Anterior cingulate cortex (tissue), 58 donors: Measurements from ENCODE around the gene GREB1.

Source experiments
- DNase-seq, 58 donors: peaks; one replicate each; lab custom pipeline; 2025; lab: John Stamatoyannopoulos, UW

Gene GREB1

DNA sequence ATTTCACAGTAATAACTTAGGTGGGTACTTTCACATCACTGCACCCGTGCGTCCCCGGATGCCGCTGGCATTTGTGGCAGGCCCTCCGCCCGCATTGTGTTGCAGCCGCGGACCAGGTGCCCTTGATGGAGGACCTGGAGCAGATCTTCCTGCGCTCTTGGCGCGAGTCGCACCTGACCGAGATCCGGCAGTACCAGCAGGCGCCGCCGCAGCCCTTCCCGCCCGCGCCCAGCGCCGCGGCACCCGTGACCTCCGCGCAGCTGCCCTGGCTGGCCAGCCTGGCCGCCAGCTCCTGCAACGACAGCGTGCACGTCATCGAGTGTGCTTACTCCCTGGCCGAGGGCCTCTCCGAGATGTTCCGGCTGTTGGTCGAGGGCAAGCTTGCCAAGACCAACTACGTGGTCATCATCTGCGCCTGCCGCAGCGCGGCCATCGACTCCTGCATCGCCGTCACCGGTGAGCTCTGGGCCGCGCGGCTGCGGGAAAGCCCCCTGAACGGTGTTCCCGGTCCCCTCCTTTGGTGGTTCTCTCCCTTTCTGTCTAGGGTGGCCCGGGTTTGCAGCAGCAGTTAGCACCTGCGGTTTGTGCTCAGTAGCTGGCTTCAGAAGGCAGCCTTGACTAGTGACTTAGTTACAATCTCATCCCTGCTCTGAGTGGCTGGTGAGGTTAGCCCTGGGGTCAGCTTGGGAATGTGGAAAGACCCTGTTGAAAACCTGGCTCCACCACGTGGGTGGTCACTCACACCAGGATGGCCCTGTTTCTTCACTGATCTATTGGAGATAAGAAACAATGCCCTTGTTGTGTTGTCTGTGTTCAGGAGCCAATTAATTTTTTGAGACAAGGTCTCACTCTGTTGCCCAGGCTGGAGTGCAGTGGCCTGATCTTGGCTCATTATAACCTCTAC lies 59.1 kb downstream of the GREB1 start:
- no peak for DNase-seq

DNA sequence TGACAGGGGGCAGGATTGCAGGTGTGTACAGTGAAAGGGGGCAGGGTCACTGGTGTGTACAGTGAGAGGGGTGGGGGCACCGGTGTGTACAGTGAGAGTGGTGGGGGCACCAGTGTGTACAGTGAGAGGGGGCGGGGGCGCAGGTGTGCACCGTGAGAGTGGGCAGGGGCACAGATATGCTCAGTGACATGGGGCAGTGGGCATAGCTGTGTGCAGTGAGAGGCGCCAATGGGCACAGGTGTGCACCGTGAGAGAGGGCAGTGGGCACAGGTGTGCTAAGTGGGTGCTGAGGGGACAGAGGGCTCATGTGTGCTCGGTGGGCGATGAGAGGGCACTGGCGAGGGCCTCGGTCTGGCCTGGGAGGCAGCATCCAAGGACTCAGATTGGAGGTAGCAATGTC lies 63.0 kb downstream of the GREB1 start:
- DNase-seq: no peak

DNA sequence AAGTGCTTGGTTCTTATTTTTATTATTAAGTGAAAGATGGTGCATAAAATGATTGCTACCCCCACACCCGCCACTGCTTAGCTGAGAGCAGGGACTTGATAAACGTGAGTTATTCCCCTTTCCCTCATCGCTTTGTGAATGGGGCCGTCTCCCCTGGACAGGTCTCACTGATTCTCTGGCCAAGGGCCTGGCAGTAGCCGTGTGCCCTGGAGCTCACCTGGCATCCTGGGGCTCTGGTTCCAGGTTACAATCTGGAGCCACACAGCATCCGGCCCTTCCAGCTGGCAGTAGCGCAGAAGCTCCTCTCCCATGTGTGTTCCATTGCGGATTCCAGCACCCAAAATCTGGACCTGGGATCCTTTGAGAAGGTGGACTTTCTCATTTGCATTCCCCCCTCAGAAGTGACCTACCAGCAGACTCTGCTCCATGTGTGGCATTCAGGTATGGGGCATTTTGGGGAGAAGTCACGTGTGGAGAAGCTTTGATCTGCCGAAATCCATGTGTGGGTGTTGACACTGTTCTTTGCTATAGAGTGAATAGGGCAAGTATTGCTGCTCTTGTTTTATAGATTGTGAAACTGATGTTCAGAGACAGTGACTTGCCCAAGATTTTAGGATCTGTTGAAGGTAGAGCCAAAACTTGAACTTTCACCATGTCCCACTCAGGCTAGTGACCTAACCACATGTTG lies 63.8 kb downstream of the GREB1 start:
- DNase-seq: no peak

- no peak for DNase-seq
These were observed 64.4 kb downstream of the GREB1 start for GRCh38 chr2:11598228-11598731.

DNA sequence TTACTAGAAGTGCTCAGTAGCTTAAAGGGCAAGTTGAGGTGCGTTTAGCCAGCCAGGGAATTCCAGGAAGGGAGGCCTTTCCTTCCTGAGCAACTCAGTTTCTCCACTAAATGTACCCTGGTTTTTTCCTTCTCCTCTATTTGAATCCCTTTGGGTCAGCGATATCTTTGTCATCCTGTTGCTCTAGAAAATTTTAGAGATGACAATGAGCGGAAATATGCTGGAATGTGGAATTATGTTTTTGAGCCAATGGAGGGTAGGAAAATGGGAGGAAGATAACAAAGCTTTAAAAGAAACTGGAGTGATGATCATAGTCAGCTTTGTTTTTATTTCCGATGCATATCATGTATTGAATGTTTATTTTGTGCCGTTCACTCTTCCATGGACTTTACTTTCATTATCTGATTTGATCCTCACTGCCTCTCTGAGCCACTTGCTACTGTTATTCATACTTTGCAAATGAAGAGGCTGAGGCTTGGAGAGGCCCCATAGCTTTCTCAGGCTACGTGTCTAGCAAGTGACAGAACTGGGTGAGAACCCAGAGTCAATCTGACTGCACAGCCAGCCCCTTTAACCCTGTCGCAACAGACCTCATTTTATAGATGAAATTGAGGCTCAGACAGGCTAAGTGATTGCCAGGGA lies 68.8 kb downstream of the GREB1 start:
- DNase-seq: no peak

DNA sequence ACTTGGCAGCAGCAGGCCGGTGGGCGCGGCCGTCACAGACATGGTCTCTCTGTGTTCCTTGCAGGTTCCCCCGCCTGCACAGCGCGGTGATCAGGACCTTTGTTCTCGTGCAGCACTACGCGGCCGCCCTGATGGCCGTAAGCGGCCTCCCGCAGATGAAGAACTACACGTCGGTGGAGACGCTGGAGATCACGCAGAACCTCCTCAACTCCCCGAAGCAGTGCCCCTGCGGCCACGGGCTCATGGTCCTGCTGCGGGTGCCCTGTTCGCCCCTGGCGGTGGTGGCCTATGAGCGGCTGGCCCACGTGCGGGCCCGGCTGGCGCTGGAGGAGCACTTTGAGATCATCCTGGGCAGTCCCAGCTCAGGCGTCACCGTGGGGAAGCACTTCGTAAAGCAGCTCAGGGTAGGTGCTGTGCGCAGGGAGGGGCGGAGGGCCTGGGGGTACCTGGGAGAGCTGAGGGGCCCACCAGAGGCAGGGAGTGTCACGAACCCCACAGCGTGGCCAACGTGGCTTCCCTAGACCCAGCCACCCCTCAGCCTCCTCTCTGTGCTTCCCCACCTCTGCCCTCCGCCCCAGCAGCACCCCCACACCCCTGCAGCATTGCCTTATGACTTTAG lies 76.9 kb downstream of the GREB1 start:
- no peak for DNase-seq

GRCh38 chr2:11611251-11611650 lies 77.4 kb downstream of the GREB1 start:
- DNase-seq: no peak

DNA sequence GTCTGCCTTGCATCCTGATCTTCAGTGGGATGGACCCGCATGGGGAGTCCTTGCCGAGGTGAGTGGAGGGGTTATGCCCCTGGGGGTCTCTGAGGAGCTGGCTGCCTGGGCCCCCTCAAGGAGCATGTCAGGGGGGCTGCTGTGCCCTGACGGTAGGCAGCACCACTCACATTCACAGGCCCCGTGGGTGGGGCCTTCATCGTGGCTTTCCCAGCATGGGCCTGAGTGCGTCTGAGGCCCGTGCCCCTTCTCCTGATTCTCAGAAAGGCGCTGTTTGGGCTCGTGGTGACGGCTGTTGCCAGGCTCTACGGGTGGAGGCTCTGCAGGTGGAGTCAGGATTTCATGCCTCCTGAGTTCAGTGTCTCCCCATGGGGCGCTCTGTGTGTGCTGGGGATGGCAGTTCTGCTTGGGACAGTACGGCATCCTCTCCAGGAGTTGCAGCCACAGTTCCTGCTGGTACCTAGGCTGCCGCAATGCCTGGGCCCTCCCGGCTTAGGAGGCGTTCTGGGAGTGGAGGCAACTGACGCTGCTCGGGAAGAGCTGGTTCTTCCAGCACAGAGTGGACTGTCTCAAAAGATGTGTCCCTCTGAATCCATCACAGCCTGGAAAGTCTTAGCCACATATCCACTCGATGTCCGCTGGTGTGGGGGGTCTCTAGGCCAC lies 78.8 kb downstream of the GREB1 start:
- DNase-seq: no peak

DNA sequence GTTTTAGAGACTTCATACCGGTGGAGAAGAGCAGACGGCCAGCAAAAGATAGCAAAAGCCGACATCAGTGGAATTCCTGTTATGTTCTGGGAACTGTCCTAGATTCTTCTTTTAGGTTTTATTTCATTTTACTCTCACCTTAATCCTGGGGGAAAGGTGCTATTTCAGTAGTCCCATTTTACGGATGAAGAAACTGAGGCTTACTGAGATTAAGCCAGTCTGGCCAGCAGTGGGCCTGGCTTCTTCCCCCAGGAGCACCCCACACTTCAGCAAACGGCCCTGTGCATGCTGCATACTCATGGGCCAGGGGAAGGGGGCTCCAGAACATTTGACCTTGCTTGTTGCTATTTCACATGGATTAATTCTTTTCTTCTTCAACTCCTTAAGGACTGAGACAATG lies 79.5 kb downstream of the GREB1 start:
- no peak for DNase-seq

DNA sequence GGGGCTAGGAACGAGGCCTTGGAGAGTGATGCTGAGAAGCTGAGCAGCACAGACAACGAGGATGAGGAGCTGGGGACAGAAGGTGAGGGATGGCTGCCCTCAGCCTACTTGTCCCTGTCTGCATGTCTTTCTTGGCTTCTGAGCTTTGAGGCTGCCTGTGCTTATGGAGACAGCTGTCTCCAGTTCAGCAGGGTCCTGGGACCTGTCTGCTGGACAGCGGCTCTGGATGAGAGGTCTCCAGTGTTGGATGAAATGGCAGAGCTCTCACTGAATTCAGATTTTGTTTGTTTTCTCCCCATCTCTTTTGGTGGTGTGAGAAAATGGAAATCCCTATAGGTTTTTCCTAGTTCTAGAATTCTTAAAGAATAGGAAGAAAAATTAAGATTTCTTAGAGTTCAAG lies 81.4 kb downstream of the GREB1 start:
- no peak for DNase-seq

DNA sequence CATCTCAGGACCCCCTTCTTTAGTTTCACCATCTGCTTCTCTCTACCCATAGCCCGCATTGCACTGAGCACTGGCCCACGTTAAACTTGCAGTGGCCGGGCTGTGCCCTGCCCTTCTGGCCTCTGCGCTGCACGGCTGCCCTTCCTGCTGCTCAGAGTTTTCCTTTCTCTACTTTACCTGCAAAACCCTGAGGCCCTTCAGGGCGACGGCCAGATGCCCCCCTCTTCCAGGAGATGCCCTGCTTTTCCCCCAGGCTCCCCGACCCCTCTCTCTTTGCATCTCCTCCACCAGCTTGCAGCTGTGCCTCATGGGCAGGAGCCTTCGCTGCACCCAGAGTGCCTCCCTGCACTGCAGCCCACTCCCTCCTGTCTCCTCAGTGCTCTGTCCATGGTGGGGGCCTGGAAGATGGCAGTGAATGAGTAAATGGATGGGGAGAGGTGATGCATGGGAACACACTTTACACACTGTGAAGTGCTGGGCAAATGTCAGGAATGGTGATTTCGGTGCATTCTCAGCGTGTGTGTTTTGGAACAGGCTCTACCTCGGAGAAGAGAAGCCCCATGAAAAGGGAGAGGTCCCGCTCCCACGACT lies 82.3 kb downstream of the GREB1 start:
- no peak for DNase-seq

GRCh38 chr2:11616851-11617415 lies 83.1 kb downstream of the GREB1 start:
- DNase-seq: no peak

- no peak for DNase-seq
These were observed 83.7 kb downstream of the GREB1 start for GRCh38 chr2:11617527-11617926.

DNA sequence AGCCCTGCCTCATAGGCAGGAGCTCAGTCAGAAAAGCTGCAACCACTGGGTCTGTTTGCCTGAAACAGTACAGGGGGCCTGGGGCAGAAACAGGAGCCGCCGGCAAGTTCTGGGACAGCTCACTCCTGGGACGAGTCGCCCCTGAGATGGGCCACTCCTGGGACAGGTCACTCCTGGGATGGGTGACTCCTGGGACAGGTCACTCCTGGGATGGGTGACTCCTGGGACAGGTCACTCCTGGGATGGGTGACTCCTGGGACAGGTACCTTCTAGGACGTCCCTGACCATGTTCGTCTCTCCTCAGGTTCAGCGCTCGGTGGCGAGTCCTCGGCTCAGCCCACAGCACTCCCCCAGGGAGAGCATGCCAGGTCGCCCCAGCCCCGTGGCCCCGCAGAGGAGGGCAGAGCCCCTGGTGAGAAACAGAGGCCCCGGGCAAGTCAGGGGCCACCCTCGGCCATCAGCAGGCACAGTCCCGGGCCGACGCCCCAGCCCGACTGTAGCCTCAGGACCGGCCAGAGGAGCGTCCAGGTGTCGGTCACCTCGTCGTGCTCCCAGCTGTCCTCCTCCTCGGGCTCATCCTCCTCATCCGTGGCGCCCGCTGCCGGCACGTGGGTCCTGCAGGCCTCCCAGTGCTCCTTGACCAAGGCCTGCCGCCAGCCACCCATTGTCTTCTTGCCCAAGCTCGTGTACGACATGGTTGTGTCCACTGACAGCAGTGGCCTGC lies 84.3 kb downstream of the GREB1 start:
- no peak for DNase-seq

DNA sequence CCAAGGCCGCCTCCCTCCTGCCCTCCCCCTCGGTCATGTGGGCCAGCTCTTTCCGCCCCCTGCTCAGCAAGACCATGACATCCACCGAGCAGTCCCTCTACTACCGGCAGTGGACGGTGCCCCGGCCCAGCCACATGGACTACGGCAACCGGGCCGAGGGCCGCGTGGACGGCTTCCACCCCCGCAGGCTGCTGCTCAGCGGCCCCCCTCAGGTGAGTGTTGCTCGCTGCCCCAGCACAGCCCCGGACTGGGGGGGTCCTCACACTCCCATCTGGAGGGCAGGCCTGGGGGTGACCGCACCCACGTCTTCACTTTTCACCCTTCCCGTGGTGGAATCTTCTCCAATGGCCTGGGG lies 84.8 kb downstream of the GREB1 start:
- DNase-seq: no peak

DNA sequence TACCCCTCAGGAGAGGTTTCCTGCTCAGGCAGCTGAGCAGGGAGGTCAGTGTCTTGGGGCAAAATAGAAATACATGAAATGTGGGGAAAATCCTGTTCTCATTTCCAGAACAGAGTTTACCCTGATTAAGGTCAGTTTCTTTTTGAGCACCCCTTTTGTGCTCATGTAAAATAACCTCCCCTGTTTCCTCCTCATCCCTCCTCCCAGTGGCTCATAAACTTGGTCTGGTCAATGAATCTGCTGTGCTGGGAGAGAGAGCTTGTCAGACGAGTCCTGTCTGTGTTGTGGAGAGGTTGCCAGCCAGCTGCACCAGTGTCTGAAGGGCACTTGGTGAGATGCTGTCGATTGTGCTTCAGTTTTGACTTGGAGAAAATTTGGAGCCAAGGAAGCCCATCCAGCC lies 87.6 kb downstream of the GREB1 start:
- peak in 5 of 58 donors; percentile 9 to 39 (median 14) for DNase-seq

DNA sequence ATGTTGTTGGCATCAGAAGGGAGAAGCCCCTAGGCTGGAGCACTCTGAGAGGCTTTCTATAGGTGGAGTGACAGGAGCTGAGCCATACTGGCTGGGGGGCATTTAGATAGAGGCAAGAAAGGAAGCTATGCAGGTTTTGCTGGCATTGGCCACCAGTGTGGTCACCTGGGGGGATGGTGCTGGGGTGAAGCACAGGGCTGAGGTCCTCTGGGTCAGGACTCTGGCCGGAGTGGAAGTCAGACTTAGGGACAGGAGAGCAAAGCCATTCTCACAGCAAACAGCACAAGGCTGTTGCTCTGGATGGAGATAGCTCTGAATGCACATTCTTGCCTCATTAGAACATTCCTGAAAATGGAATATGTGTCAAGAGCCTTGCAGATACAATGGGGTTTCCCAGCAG lies 88.8 kb downstream of the GREB1 start:
- DNase-seq: no peak

DNA sequence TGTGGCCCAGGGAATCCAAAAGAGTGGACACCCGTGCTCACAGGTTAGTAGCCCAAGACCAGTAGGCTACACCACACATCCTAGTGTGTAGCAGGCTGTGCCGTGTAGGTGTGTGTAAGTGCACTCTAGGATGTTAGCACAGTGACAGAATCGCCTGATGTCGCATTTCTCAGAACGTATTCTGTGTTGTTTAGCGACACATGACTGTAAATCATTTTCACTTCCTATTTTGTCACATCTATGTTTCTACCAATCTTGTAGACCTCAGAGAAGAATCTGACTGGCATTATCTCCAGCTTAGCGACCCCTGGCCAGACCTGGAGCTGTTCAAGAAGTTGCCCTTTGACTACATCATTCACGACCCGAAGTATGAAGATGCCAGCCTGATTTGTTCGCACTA lies 91.0 kb downstream of the GREB1 start:
- no peak for DNase-seq

GRCh38 chr2:11625671-11626070 lies 91.8 kb downstream of the GREB1 start:
- no peak for DNase-seq
